Measurements from ENCODE around the gene APBB1IP. TPM values are rescaled to one million over a fixed set of nuclear protein-coding genes. Genes with fewer than 3 reads are reported as not detected.

The APBB1IP gene
- total RNA-seq, 1 experiment from 2014 or later = not detected

DNA sequence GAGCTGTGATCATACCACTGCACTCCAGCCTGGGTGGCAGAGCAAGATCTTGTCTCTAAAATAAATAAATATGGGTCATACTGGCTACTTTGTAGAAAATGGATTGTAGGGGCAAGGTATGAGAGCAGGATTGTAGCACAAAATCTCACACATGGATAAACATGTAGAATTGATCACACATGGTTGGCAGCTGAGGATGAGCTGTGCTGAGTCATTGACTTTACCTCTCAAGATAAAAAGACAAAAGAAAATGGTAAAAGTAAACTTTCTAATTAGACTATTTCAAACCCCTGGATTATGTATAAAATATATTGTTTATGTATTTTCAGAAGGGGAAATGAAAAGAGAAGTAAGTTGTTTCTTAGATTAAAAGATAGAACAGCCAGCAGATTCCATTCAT lies 69.3 kb downstream of the APBB1IP start:
- H3K79me1 ChIP-seq (ENCODE audit: insufficient read depth, low read depth, low read length, poor library complexity, severe bottlenecking) = no peaks in the 10 kb centered on the region
- no peaks in the 10 kb centered on the region for H3K9me3 ChIP-seq (ENCODE audit: control insufficient read depth, low read depth, low read length)
- H3K9ac ChIP-seq (ENCODE audit: extremely low read depth, insufficient read length, low read length) = no peak overlapping the region

More for the DNA sequence above, 69.3 kb downstream of the APBB1IP start:
- Histone ChIP-seq H3K27ac (ENCODE audit: insufficient read length, low read depth, low read length) (no peak overlapping the region), H4K8ac (replicated peaks; ENCODE audit: insufficient read length, low read depth, low read length) (no peak overlapping the region), H3T11ph (ENCODE audit: low read length) (no peak overlapping the region), H3K4me2 (ENCODE audit: insufficient read depth, insufficient read length, low read length) (no peak overlapping the region), H3K23me2 (ENCODE audit: insufficient read length, low read depth, low read length, poor library complexity, severe bottlenecking) (no peaks in the 10 kb centered on the region), H2BK20ac (ENCODE audit: low read depth, low read length, poor library complexity, severe bottlenecking) (no peak overlapping the region), H3K4me1 (ENCODE audit: insufficient read depth, low read length) (no peaks in the 10 kb centered on the region), H2BK5ac (ENCODE audit: insufficient read length, low read length) (no peak overlapping the region), H2AK5ac (ENCODE audit: insufficient read length, low read length) (no peak overlapping the region), H4K5ac (ENCODE audit: insufficient read length, low read depth, low read length) (no peak overlapping the region), H4K91ac (ENCODE audit: insufficient read length, low read depth, low read length) (no peak overlapping the region), H2BK15ac (ENCODE audit: low read depth, low read length) (no peak overlapping the region), H2AFZ (ENCODE audit: low read length) (no peak overlapping the region), H3K79me2 (ENCODE audit: insufficient read depth, low read length) (no peaks in the 10 kb centered on the region), H2BK120ac (ENCODE audit: low read depth, low read length, poor library complexity, severe bottlenecking) (no peak overlapping the region), H2BK12ac (ENCODE audit: insufficient read length, low read depth, low read length) (no peak overlapping the region), H3K14ac (ENCODE audit: insufficient read depth, low read length) (no peak overlapping the region), H3K27me3 (ENCODE audit: insufficient read depth, low read length) (no peaks in the 10 kb centered on the region), H4K20me1 (ENCODE audit: control insufficient read depth, insufficient read depth, insufficient read length) (no peaks in the 10 kb centered on the region), H3K4ac (ENCODE audit: low read depth, low read length) (no peak overlapping the region), H3K18ac (ENCODE audit: insufficient read length, low read depth, low read length) (no peak overlapping the region), H3K23ac (ENCODE audit: insufficient read length, low read depth, low read length) (no peak overlapping the region), H3K56ac (ENCODE audit: insufficient read length, low read depth, low read length) (no peak overlapping the region)
- H3K27ac Mint-ChIP-seq = no peak overlapping the region
- no peak for DNase-seq
- H3K9me3 Mint-ChIP-seq = no peaks in the 10 kb centered on the region; a peak in 2 of 5 replicates
- no peaks in the 10 kb centered on the region; the same call in 1 of the 2 replicates for H3K27me3 Mint-ChIP-seq (ENCODE audit: low read depth)
- TF ChIP-seq, protein P1, sequence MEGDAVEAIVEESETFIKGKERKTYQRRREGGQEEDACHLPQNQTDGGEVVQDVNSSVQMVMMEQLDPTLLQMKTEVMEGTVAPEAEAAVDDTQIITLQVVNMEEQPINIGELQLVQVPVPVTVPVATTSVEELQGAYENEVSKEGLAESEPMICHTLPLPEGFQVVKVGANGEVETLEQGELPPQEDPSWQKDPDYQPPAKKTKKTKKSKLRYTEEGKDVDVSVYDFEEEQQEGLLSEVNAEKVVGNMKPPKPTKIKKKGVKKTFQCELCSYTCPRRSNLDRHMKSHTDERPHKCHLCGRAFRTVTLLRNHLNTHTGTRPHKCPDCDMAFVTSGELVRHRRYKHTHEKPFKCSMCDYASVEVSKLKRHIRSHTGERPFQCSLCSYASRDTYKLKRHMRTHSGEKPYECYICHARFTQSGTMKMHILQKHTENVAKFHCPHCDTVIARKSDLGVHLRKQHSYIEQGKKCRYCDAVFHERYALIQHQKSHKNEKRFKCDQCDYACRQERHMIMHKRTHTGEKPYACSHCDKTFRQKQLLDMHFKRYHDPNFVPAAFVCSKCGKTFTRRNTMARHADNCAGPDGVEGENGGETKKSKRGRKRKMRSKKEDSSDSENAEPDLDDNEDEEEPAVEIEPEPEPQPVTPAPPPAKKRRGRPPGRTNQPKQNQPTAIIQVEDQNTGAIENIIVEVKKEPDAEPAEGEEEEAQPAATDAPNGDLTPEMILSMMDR (conservative IDR thresholded peaks at IDR 0.05) = no peak
- no peak overlapping the region for H3K4me3 Mint-ChIP-seq
- no peaks in the 10 kb centered on the region for H3K36me3 Mint-ChIP-seq (ENCODE audit: insufficient read depth in 1 of 3, low read depth in 3 of 3)
- no peaks in the 10 kb centered on the region; a peak in 1 of 4 replicates for H3K4me1 Mint-ChIP-seq

Data from H9 (cell line).